RWPE2 (cell line): Measurements from ENCODE around the gene CHPF.

Source experiments
- ATAC-seq: fragments of 200-7000 bp; cut with Tn5 transposase; 3 replicates; pipeline ENCODE4 v1.9.1; 2021; ENCODE audit warnings: low read depth
- DNase-seq: peaks from one replicate; pipeline ENCODE4 v3.0.0-alpha.2; 2020; ENCODE audit warnings: low spot score
- H3K27ac ChIP-seq: fragments of 450-650 bp; 2 replicates; pipeline ENCODE4 v1.5.1; 2017; ENCODE audit warnings: mild to moderate bottlenecking; ENCODE audit not compliant: poor library complexity, severe bottlenecking
- H3K27me3 ChIP-seq: fragments of 250-450 bp; sonication (Bioruptor Pico); 2 replicates; pipeline ENCODE4 v1.5.1; 2021; ENCODE audit warnings: mild to moderate bottlenecking, moderate library complexity; ENCODE audit not compliant: insufficient read depth, poor library complexity, severe bottlenecking
- H3K36me3 ChIP-seq: fragments of 250-450 bp; sonication (Bioruptor Pico); 2 replicates; pipeline ENCODE4 v1.5.1; 2020; ENCODE audit warnings: low read depth, mild to moderate bottlenecking, moderate library complexity
- H3K4me1 ChIP-seq: fragments of 250-450 bp; sonication (Bioruptor Pico); 2 replicates; pipeline ENCODE4 v1.5.1; 2021; ENCODE audit warnings: mild to moderate bottlenecking, moderate library complexity; ENCODE audit not compliant: insufficient read depth, poor library complexity, severe bottlenecking
- H3K4me3 ChIP-seq: fragments of 250-450 bp; sonication (Bioruptor Pico); 2 replicates; pipeline ENCODE4 v1.5.1; 2021; ENCODE audit warnings: mild to moderate bottlenecking, moderate library complexity; ENCODE audit not compliant: severe bottlenecking
- H3K9me3 ChIP-seq: fragments of 250-450 bp; sonication (Bioruptor Pico); 2 replicates; pipeline ENCODE4 v1.5.1; 2021; ENCODE audit warnings: mild to moderate bottlenecking, moderate library complexity; ENCODE audit not compliant: severe bottlenecking
- TF ChIP-seq, protein P1 (sequence below): fragments of 450-650 bp; IDR thresholded peaks from one replicate; pipeline ENCODE4 v1.5.1; 2017; ENCODE audit warnings: mild to moderate bottlenecking, moderate library complexity; ENCODE audit not compliant: poor library complexity, severe bottlenecking

CHPF gene

DNA sequence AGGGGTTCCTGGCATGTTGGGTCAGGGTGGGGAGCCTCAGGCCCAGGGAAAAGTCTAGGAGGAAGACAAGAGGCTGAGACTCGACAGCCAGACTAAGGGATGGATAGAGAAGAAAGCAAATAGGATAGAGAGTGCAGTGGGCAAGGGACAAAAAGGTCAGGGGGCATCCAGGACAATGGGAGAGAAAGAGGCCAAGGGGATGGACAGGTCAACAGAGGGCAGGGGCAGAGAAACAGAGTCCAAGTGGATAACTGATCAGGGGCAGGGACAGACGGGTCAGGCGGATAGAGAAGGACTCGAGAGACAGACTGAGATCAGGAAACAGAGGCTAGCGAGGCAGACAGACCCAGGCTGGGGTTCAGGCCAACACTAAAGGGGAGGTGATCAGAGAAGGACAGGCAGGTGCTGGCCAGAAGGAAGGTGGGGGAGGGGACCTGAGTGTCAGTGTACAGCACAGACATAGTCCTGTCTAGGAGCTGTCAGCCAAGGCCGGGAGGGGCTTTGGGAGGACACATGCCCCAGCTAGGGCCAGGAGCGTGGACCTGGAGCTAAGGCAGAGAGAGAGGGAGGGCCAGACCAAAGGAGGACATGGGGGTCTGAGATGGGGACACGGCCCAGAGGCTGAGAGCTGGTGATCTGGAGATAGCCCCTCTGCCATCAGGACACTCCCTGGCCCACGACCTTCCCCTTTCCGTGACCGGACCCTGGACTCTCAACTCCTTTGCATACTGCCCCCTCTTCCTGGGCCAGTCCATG is 17.1 kb downstream of the CHPF start:
- no peak for DNase-seq
- Histone ChIP-seq H3K4me1 (peaks cover 4% of the 10 kb centered on the region), H3K36me3 (no peaks in the 10 kb centered on the region), H3K4me3 (no peak overlapping the region), H3K9me3 (no peaks in the 10 kb centered on the region), H3K27me3 (peaks cover 22% of the 10 kb centered on the region), H3K27ac (no peak overlapping the region)
- ATAC-seq, result no peak
- TF ChIP-seq, protein P1, sequence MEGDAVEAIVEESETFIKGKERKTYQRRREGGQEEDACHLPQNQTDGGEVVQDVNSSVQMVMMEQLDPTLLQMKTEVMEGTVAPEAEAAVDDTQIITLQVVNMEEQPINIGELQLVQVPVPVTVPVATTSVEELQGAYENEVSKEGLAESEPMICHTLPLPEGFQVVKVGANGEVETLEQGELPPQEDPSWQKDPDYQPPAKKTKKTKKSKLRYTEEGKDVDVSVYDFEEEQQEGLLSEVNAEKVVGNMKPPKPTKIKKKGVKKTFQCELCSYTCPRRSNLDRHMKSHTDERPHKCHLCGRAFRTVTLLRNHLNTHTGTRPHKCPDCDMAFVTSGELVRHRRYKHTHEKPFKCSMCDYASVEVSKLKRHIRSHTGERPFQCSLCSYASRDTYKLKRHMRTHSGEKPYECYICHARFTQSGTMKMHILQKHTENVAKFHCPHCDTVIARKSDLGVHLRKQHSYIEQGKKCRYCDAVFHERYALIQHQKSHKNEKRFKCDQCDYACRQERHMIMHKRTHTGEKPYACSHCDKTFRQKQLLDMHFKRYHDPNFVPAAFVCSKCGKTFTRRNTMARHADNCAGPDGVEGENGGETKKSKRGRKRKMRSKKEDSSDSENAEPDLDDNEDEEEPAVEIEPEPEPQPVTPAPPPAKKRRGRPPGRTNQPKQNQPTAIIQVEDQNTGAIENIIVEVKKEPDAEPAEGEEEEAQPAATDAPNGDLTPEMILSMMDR, result no peak

DNA sequence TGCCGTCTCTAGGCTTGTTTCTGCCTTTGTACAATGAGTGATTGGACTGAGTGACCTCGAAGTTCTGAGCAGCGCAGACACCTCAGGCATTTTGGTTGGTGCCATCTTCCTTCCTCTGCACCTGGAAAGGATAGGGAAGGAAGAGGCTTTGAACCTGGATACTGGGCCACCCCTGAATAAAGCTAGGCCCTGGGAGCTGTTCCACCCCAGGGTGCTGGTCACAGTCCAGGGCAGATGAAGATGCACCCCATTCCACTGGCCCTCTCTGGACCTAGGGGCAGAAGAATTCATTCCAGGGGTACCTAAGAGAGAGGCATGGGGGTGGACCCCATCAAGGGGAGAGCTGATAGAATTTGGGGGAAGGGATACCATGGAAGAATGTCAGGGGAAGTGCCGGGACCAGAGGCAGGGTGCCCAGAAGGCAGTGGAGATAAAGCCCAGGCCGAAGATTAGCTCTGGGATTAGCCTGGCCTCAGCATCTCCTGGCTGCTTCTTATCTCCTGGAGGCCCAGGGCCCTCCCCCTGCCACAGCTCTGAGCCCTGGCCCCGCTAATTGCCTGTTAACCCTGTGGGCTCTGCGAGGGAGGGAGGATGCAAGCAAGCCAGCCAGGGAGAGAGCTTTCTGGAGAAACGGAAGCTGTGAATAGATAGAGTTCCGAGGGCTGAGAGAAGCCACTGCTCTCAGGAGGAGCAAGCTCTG is 17.9 kb downstream of the CHPF start:
- H3K27ac ChIP-seq, result no peak overlapping the region
- H3K36me3 ChIP-seq, result no peaks in the 10 kb centered on the region
- H3K4me3 ChIP-seq, result no peak overlapping the region
- DNase-seq (no peak), ATAC-seq (no peak)
- peaks cover 22% of the 10 kb centered on the region for H3K27me3 ChIP-seq
- H3K9me3 ChIP-seq, result no peaks in the 10 kb centered on the region
- TF ChIP-seq, protein P1, result no peak
- H3K4me1 ChIP-seq, result peaks cover 4% of the 10 kb centered on the region

DNA sequence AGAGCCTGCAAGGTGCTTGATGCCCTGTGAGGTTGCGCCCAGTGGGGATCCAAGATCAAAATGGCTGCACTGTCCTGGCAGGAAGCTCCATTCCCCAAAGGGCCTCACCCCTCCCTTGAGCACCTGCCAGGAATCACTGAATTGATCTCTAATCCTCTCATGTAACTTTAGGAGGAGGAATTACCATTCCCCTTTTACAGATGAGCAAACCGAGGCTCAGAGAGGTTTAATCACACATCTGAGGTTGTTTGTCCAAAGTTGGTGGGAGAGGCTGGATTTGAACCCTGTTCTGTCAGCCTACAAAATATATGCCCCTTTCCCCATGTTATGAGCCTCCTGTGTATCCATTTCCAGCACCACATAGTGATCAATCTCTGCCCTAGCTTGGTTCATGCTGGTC is 18.8 kb downstream of the CHPF start:
- Histone ChIP-seq H3K9me3 (no peaks in the 10 kb centered on the region), H3K27me3 (peaks cover 19% of the 10 kb centered on the region), H3K4me3 (no peak overlapping the region), H3K36me3 (no peaks in the 10 kb centered on the region), H3K4me1 (peaks cover 4% of the 10 kb centered on the region), H3K27ac (no peak overlapping the region)
- no peak for DNase-seq
- ATAC-seq, result no peak
- TF ChIP-seq, protein P1, result no peak

DNA sequence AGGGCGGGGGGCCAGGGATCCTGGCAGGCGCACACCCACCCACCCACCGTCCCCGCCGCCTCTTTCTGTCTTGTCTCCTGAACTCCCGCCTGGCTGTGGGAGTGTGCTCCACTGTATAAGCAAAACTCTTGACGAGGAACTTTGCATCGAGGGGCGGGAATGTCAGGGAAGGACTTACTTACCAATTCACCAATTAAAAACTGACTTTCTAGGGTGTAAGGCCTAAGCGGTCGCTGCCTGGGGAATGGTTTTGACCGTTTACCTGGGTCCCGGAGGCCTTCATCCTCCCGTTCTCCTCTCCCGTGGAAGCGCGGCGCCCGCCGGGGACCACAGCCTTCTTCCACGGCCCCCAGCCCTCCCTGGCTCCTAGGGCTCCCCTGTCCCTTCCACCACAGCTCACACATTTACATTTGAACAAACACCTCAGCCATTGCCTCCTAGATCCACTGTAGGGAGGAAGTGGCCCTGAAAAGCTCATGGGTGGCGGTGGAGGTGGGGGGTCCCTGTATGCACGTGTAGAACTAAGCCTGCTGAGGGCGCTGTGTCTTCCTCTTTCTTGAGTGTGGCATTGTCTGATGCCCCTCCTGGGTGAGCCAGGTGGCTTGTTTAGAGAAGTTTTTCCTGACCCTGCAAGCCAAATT is 20.5 kb downstream of the CHPF start:
- peaks cover 4% of the 10 kb centered on the region for H3K4me1 ChIP-seq
- DNase-seq (no peak), ATAC-seq (no peak)
- TF ChIP-seq, protein P1, result no peak
- no peaks in the 10 kb centered on the region for H3K9me3 ChIP-seq
- H3K27ac ChIP-seq, result no peak overlapping the region
- H3K36me3 ChIP-seq, result no peaks in the 10 kb centered on the region
- no peak overlapping the region for H3K4me3 ChIP-seq
- H3K27me3 ChIP-seq, result peaks cover 9% of the 10 kb centered on the region
